Uterus (tissue), 4 donors: ENCODE results near the gene ACTR3C. TPM values are rescaled to one million over a fixed set of nuclear protein-coding genes. Genes with fewer than 3 reads are reported as not detected.

Experiments
- DNase-seq, 2 donors: peaks; one replicate each; pipeline ENCODE4 v3.0.0-alpha.2; 2019 to 2020
- H3K27ac ChIP-seq, 2 donors: fragments of 200-600 bp; sonication (generic); 1 replicate in 1 of 2; 2 replicates in 1 of 2; pipeline ENCODE4 v1.5.1; 2016 to 2018
- H3K27me3 ChIP-seq, 2 donors: fragments of 200-600 bp; sonication (generic); one replicate each; pipeline ENCODE4 v1.5.1; 2018 to 2019; ENCODE audit warnings: control low read depth in 1 of 2
- H3K36me3 ChIP-seq, 2 donors: fragments of 200-600 bp; sonication (generic); one replicate each; pipeline ENCODE4 v1.5.1; 2019; ENCODE audit warnings: control low read depth in 1 of 2
- H3K4me1 ChIP-seq, 2 donors: fragments of 200-600 bp; sonication (generic); one replicate each; pipeline ENCODE4 v1.5.1; 2018 to 2019; ENCODE audit warnings: control low read depth in 1 of 2
- H3K4me3 ChIP-seq, 2 donors: fragments of 200-600 bp; sonication (generic); 1 replicate in 1 of 2; 2 replicates in 1 of 2; pipeline ENCODE4 v1.5.1; 2018 to 2019; ENCODE audit warnings: mild to moderate bottlenecking in 1 of 2
- H3K9me3 ChIP-seq, 2 donors: fragments of 200-600 bp; sonication (generic); one replicate each; pipeline ENCODE4 v1.5.1; 2019; ENCODE audit warnings: control low read depth in 1 of 2
- CTCF ChIP-seq, 4 experiments: fragments of 200-600 bp in 2 of 4; fragments of 450-650 bp in 2 of 4; sonication (generic) in 2 of 4; IDR thresholded peaks; one replicate each; pipeline ENCODE4 v1.5.1; 2016 to 2019; ENCODE audit warnings: antibody characterized with exemption in 4 of 4, mild to moderate bottlenecking in 2 of 4, moderate library complexity in 1 of 4
- POLR2A ChIP-seq, 2 donors: fragments of 450-650 bp; IDR thresholded peaks; one replicate each; pipeline ENCODE4 v1.6.1; 2016; ENCODE audit warnings: antibody characterized with exemption in 2 of 2, mild to moderate bottlenecking in 1 of 2, moderate library complexity in 1 of 2
- intact Hi-C: fragments of 100-400 bp; cut with DNase I; formaldehyde crosslinking; loops from one replicate; pipeline ENCODE4 v1.15.1; 2023; ENCODE audit warnings: low total_unique reads
- total RNA-seq, 4 donors: library from RNA; depleted of rRNA in 3 of 4; stranded (reverse); fragments of >200 nt in 3 of 4; gene quantifications; one replicate each; pipeline versions ENCODE4 v1.1.0 to v1.2.4, GENCODE V29; 2014 to 2023
- donor health status: DM: yes; HTN: yes; CAD: no.

Gene ACTR3C
- total RNA-seq, 4 donors from 2014 or later, result 2.6 to 13.1 (median 10.3) TPM

- no peaks in the 10 kb centered on the region for H3K27me3 ChIP-seq
- H3K27ac ChIP-seq, result peak overlapping the region in 1 of 2 donors; percentile 92
- TF ChIP-seq CTCF (IDR thresholded peaks at IDR 0.05), result no peak
- no peak for TF ChIP-seq POLR2A (IDR thresholded peaks at IDR 0.05)
- intact Hi-C loops, result no loop called here
- no peaks in the 10 kb centered on the region for H3K36me3 ChIP-seq
- DNase-seq, result peak; percentile 51 to 55
- H3K4me1 ChIP-seq, result no peaks in the 10 kb centered on the region
- H3K9me3 ChIP-seq, result no peaks in the 10 kb centered on the region
- no peak overlapping the region for H3K4me3 ChIP-seq
Observed at GRCh38 chr7:150325110-150325611, 1.8 kb upstream of the ACTR3C start.

- TF ChIP-seq CTCF (IDR thresholded peaks at IDR 0.05) (no peak), POLR2A (IDR thresholded peaks at IDR 0.05) (no peak)
Observed at GRCh38 chr7:150324373-150324961, 1.1 kb upstream of the ACTR3C start.

GRCh38 chr7:150323682-150324372 lies 482 bp upstream of the ACTR3C start:
- intact Hi-C loops, result no loop called here
- H3K36me3 ChIP-seq, result no peaks in the 10 kb centered on the region
- H3K4me3 ChIP-seq, result peak overlapping the region; percentile 50 to 72
- no peak for DNase-seq
- TF ChIP-seq POLR2A (IDR thresholded peaks at IDR 0.05) (no peak), CTCF (IDR thresholded peaks at IDR 0.05) (no peak)
- no peaks in the 10 kb centered on the region for H3K4me1 ChIP-seq
- H3K27me3 ChIP-seq, result no peaks in the 10 kb centered on the region
- H3K9me3 ChIP-seq, result no peaks in the 10 kb centered on the region
- peak overlapping the region; percentile 86 to 92 for H3K27ac ChIP-seq

More at GRCh38 chr7:150324373-150324961, 1.1 kb upstream of the ACTR3C start:
- DNase-seq, result peak in 1 of 2 donors; percentile 36
- H3K27ac ChIP-seq, result peak overlapping the region; percentile 86 to 92
- intact Hi-C loops, result no loop called here
- no peaks in the 10 kb centered on the region for H3K4me1 ChIP-seq
- no peaks in the 10 kb centered on the region for H3K9me3 ChIP-seq
- peak overlapping the region in 1 of 2 donors; percentile 72 for H3K4me3 ChIP-seq
- no peaks in the 10 kb centered on the region for H3K27me3 ChIP-seq
- no peaks in the 10 kb centered on the region for H3K36me3 ChIP-seq

GRCh38 chr7:150322114-150322832 lies 1.1 kb downstream of the ACTR3C start:
- H3K4me1 ChIP-seq, result no peaks in the 10 kb centered on the region
- TF ChIP-seq POLR2A (IDR thresholded peaks at IDR 0.05), result no peak
- TF ChIP-seq CTCF (IDR thresholded peaks at IDR 0.05), result no peak
- no peaks in the 10 kb centered on the region for H3K27me3 ChIP-seq
- H3K4me3 ChIP-seq, result peak overlapping the region; percentile 50 to 72
- intact Hi-C loops, result no loop called here
- DNase-seq, result no peak
- no peaks in the 10 kb centered on the region for H3K9me3 ChIP-seq
- no peaks in the 10 kb centered on the region for H3K36me3 ChIP-seq
- H3K27ac ChIP-seq, result peak overlapping the region; percentile 86 to 92

- Histone ChIP-seq H3K4me3 (no peak overlapping the region), H3K27me3 (no peaks in the 10 kb centered on the region), H3K27ac (no peak overlapping the region), H3K36me3 (no peaks in the 10 kb centered on the region), H3K4me1 (no peaks in the 10 kb centered on the region), H3K9me3 (no peaks in the 10 kb centered on the region)
- no peak for DNase-seq
- TF ChIP-seq POLR2A (IDR thresholded peaks at IDR 0.05), result no peak
- TF ChIP-seq CTCF (IDR thresholded peaks at IDR 0.05), result no peak
- intact Hi-C loops, result no loop called here
Observed at GRCh38 chr7:150321788-150322113, 1.6 kb downstream of the ACTR3C start.
